ENCODE results near the gene ITGB6. TPM values are rescaled to one million over a fixed set of nuclear protein-coding genes. Genes with fewer than 3 reads are reported as not detected.
A peak's percentile ranks its signal among the peaks of the same experiment; 100 is the strongest.

The ITGB6 gene
- total RNA-seq, 4 donors from 2014 or later, result 11.1 to 17.2 (median 13.4) TPM

- 46 to 47% methylated on average over 2 of the region's 2 CpGs for WGBS, 2 donors
- intact Hi-C loops (cut with DNase I), result loop anchor here (10.0 kb wide), 1 partner anchor 866 kb away; no protein-coding TSS in a partner anchor
- no peaks in the 10 kb centered on the region for H3K9me3 ChIP-seq
- H3K36me3 ChIP-seq, result no peaks in the 10 kb centered on the region
- no peak for DNase-seq
- no peaks in the 10 kb centered on the region for H3K27me3 ChIP-seq
- H3K27ac ChIP-seq, result no peak overlapping the region
- TF ChIP-seq CTCF (IDR thresholded peaks at IDR 0.05), result no peak
- no peak for TF ChIP-seq POLR2A (IDR thresholded peaks at IDR 0.05)
- peaks cover 0 to 6% of the 10 kb centered on the region in 2 donors for H3K4me1 ChIP-seq
- no peak overlapping the region for H3K4me3 ChIP-seq (replicated peaks in 1 of 3)
Measured at GRCh38 chr2:160108646-160109045, 91.4 kb downstream of the ITGB6 start.

- intact Hi-C loops (cut with DNase I), result loop anchor here (10.0 kb wide), 1 partner anchor 869 kb away; no protein-coding TSS in a partner anchor
- no peak overlapping the region for H3K4me3 ChIP-seq (replicated peaks in 1 of 3)
Measured at GRCh38 chr2:160105366-160105765, 94.7 kb downstream of the ITGB6 start.

GRCh38 chr2:160104115-160104514 is 96.0 kb downstream of the ITGB6 start:
- Histone ChIP-seq H3K36me3 (no peaks in the 10 kb centered on the region), H3K9me3 (no peaks in the 10 kb centered on the region), H3K27ac (peak overlapping the region in 1 of 3 donors; percentile 31), H3K4me1 (peaks cover 0 to 6% of the 10 kb centered on the region in 2 donors), H3K27me3 (no peaks in the 10 kb centered on the region), H3K4me3 (replicated peaks in 1 of 3) (no peak overlapping the region)
- 85 to 87% methylated on average over 2 of the region's 2 CpGs for WGBS, 2 donors
- no peak for TF ChIP-seq CTCF (IDR thresholded peaks at IDR 0.05)
- TF ChIP-seq POLR2A (IDR thresholded peaks at IDR 0.05), result no peak
- DNase-seq, result no peak
- intact Hi-C loops (cut with DNase I), result loop anchor here (10.0 kb wide), 1 partner anchor 871 kb away; no protein-coding TSS in a partner anchor

More at GRCh38 chr2:160105366-160105765, 94.7 kb downstream of the ITGB6 start:
- no peak for TF ChIP-seq CTCF (IDR thresholded peaks at IDR 0.05)
- TF ChIP-seq POLR2A (IDR thresholded peaks at IDR 0.05), result no peak
- no peaks in the 10 kb centered on the region for H3K27me3 ChIP-seq
- no peak for DNase-seq
- WGBS, 2 donors, result 95 to 97% methylated on average over 1 of the region's 1 CpG
- no peak overlapping the region for H3K27ac ChIP-seq
- H3K9me3 ChIP-seq, result no peaks in the 10 kb centered on the region
- H3K36me3 ChIP-seq, result no peaks in the 10 kb centered on the region
- peaks cover 0 to 6% of the 10 kb centered on the region in 2 donors for H3K4me1 ChIP-seq

- WGBS, 2 donors, result 89 to 100% methylated on average over 1 of the region's 1 CpG
- TF ChIP-seq CTCF (IDR thresholded peaks at IDR 0.05) (no peak), POLR2A (IDR thresholded peaks at IDR 0.05) (no peak)
Measured at GRCh38 chr2:160097326-160097725, 102.7 kb downstream of the ITGB6 start.

GRCh38 chr2:160096409-160096808 is 103.7 kb downstream of the ITGB6 start:
- no peak for TF ChIP-seq CTCF (IDR thresholded peaks at IDR 0.05)
- TF ChIP-seq POLR2A (IDR thresholded peaks at IDR 0.05), result no peak
- Histone ChIP-seq H3K27me3 (no peaks in the 10 kb centered on the region), H3K4me1 (no peaks in the 10 kb centered on the region), H3K9me3 (no peaks in the 10 kb centered on the region), H3K4me3 (replicated peaks in 1 of 3) (no peak overlapping the region), H3K27ac (no peak overlapping the region), H3K36me3 (no peaks in the 10 kb centered on the region)
- 82 to 90% methylated on average over 4 of the region's 4 CpGs for WGBS, 2 donors
- intact Hi-C loops (cut with DNase I), result no loop called here
- no peak for DNase-seq

More at GRCh38 chr2:160097326-160097725, 102.7 kb downstream of the ITGB6 start:
- Histone ChIP-seq H3K4me3 (replicated peaks in 1 of 3) (no peak overlapping the region), H3K36me3 (no peaks in the 10 kb centered on the region), H3K9me3 (no peaks in the 10 kb centered on the region), H3K27ac (no peak overlapping the region), H3K27me3 (no peaks in the 10 kb centered on the region), H3K4me1 (no peaks in the 10 kb centered on the region)
- intact Hi-C loops (cut with DNase I), result no loop called here
- DNase-seq, result no peak

All from thyroid gland (tissue), 4 donors.